Ovary (tissue), 9 donors: Measurements from ENCODE around the gene MBNL2. TPM values are rescaled to one million over a fixed set of nuclear protein-coding genes. Genes with fewer than 3 reads are reported as not detected.

Experiments
- DNase-seq, 5 donors: peaks; one replicate each; pipeline ENCODE4 v3.0.0-alpha.2; 2019 to 2020
- H3K27ac ChIP-seq, 2 donors: fragments of 200-600 bp; one replicate each; pipeline versions ENCODE4 v1.5.1 to v1.8.0; 2019 to 2022
- H3K27me3 ChIP-seq: fragments of 200-600 bp; one replicate; pipeline ENCODE4 v1.8.0; 2022
- H3K36me3 ChIP-seq: fragments of 200-600 bp; sonication (generic); one replicate; pipeline ENCODE4 v1.5.1; 2019
- H3K4me1 ChIP-seq: one replicate; pipeline ENCODE4 v1.8.1; 2013; ENCODE audit warnings: mild to moderate bottlenecking, moderate library complexity; ENCODE audit not compliant: insufficient read depth
- H3K4me3 ChIP-seq: fragments of 200-600 bp; sonication (generic); one replicate; pipeline ENCODE4 v1.5.1; 2017
- H3K9me3 ChIP-seq, 2 donors: fragments of 200-600 bp in 1 of 2; sonication (generic) in 1 of 2; one replicate each; pipeline versions ENCODE4 v1.5.1 to v1.8.1; 2013 to 2019; ENCODE audit warnings: mild to moderate bottlenecking in 1 of 2, moderate library complexity in 1 of 2
- EP300 ChIP-seq: sonication (generic); formaldehyde crosslinking; IDR thresholded peaks from one replicate; pipeline ENCODE4 v1.6.1; 2017; ENCODE audit warnings: antibody characterized with exemption
- POLR2A ChIP-seq: fragments of 450-650 bp; IDR thresholded peaks from one replicate; pipeline ENCODE4 v1.6.1; 2017; ENCODE audit warnings: antibody characterized with exemption, mild to moderate bottlenecking, moderate library complexity
- WGBS, 3 donors: extraction: QIAGEN DNeasy Blood & Tissue Kit in 1 of 3; methylation state at CpG; one replicate each; pipeline versions ENCODE4 v1.1.5 to v1.1.7; 2013 to 2017; 5-methylcytosine and 5-hydroxymethylcytosine counted together
- intact Hi-C, 4 donors: fragments of 100-400 bp; cut with DNase I; formaldehyde crosslinking; loops; one replicate each; pipeline versions ENCODE4 v1.11.0 to v1.15.1; 2022 to 2023
- polyA plus RNA-seq, 2 donors: library from polyadenylated mRNA; stranded (reverse); fragments of 200-250 nt in 1 of 2; fragments of 350-450 nt in 1 of 2; fragmentation: Illumina TruSeq in 1 of 2; extraction: RNeasy Lipid Tissue Mini Kit (QIAGEN cat#74804) in 1 of 2; gene quantifications; one replicate each; pipeline ENCODE4 v1.2.3, GENCODE V29; 2013 to 2014
- total RNA-seq, 7 donors: library from RNA; depleted of rRNA in 2 of 7; stranded (reverse); fragments of >200 nt in 2 of 7; fragmentation: NEBNext Ultra II Directional in 3 of 7; extraction: Animal tissue kit (Norgen Biotek cat#: 25700) in 3 of 7; gene quantifications; one replicate each; pipeline versions ENCODE4 v1.1.0 to v1.2.4, GENCODE V29; 2016 to 2023
- TF ChIP-seq, protein P1 (sequence below), 3 donors: fragments of 450-650 bp in 2 of 3; fragments of 200-600 bp in 1 of 3; IDR thresholded peaks; one replicate each; pipeline versions ENCODE4 v1.5.1 to v1.8.0; 2016 to 2022; ENCODE audit warnings: antibody characterized with exemption in 3 of 3, mild to moderate bottlenecking in 1 of 3
- donor health status: DM: no; HTN: no; CAD: no; lungs with moderate emphysema.
- donor health status: DM: no; HTN: no; CAD: no.
- donor health status: Bipolar disorder and iron deficiency.
- donor health status: DM: yes; HTN: yes; CAD: no.
- donor health status: DM: no; HTN: no; CAD: no.
- donor health status: DM: yes; HTN: yes; CAD: no.

MBNL2 gene
- total and polyA plus RNA-seq, 9 donors = 43.7 to 110 (median 92.1) TPM

DNA sequence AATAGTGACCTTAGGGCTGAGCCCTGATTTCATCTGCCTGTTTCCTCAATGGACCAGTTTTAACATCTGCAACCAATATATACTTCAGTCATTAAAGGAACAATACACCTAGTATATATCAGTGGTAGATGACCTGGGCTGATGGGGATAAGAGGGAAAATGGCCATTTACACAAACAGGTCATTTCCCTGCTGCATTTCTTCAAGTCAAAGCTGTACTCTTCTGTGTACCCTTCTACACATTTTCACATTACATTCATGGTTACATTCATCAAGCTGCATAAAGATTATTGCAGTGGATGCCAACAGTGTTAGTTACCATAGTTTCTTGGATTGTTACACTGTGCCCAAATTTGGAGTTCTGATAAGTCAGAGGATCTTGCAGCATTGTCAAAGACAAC, 130.7 kb downstream of the MBNL2 start:
- no peaks in the 10 kb centered on the region for H3K27me3 ChIP-seq
- no peak overlapping the region for H3K4me3 ChIP-seq
- H3K4me1 ChIP-seq = peaks cover 2% of the 10 kb centered on the region
- DNase-seq = no peak
- intact Hi-C loops = no loop called here
- no peaks in the 10 kb centered on the region for H3K36me3 ChIP-seq
- no peak overlapping the region for H3K27ac ChIP-seq
- no peaks in the 10 kb centered on the region for H3K9me3 ChIP-seq
- TF ChIP-seq POLR2A = no peak
- no peak for TF ChIP-seq EP300
- TF ChIP-seq, protein P1, sequence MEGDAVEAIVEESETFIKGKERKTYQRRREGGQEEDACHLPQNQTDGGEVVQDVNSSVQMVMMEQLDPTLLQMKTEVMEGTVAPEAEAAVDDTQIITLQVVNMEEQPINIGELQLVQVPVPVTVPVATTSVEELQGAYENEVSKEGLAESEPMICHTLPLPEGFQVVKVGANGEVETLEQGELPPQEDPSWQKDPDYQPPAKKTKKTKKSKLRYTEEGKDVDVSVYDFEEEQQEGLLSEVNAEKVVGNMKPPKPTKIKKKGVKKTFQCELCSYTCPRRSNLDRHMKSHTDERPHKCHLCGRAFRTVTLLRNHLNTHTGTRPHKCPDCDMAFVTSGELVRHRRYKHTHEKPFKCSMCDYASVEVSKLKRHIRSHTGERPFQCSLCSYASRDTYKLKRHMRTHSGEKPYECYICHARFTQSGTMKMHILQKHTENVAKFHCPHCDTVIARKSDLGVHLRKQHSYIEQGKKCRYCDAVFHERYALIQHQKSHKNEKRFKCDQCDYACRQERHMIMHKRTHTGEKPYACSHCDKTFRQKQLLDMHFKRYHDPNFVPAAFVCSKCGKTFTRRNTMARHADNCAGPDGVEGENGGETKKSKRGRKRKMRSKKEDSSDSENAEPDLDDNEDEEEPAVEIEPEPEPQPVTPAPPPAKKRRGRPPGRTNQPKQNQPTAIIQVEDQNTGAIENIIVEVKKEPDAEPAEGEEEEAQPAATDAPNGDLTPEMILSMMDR (IDR thresholded peaks at IDR 0.05) = no peak

DNA sequence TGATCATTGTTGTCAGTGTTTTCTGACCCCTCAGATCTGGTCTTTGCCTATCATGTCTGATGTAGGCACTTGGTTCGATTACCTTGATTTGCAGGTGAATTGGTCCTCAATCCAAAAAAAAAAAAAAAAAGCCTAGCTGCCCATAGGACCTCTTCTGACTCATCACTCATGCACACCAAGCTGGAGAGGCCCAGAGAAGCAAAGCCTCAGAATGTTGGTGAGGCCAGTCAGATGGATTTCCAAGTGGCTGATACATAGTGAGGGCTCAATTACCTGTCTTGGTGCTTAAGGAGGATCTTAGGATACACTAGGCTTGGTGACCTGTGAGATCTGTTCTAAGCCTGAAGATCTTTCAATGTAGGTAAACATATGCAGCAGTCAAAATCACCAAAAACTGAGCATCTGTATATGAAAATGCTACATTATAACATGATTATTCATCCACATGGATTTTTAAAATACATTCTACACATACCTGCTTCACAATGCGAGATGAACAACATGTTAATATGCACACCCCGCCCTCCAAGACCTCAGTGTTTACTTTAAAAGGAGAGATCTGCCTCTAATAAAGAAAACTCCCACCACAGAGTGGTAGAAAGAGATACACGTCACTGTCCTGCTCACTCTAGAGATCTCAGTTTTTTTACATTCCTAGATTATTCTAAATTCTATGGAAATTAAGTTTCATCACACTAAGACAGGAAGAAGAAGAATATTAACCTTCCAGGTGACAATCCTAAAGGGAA, 132.0 kb downstream of the MBNL2 start:
- intact Hi-C loops = no loop called here
- no peak for DNase-seq
- no peaks in the 10 kb centered on the region for H3K36me3 ChIP-seq
- H3K4me1 ChIP-seq = peaks cover 2% of the 10 kb centered on the region
- 93 to 97% (median 96%) methylated on average over 4 of the region's 4 CpGs for WGBS, 3 donors
- no peaks in the 10 kb centered on the region for H3K9me3 ChIP-seq
- H3K27ac ChIP-seq = no peak overlapping the region
- TF ChIP-seq, protein P1 (IDR thresholded peaks at IDR 0.05) = no peak
- TF ChIP-seq POLR2A (no peak), EP300 (no peak)
- no peak overlapping the region for H3K4me3 ChIP-seq
- no peaks in the 10 kb centered on the region for H3K27me3 ChIP-seq

DNA sequence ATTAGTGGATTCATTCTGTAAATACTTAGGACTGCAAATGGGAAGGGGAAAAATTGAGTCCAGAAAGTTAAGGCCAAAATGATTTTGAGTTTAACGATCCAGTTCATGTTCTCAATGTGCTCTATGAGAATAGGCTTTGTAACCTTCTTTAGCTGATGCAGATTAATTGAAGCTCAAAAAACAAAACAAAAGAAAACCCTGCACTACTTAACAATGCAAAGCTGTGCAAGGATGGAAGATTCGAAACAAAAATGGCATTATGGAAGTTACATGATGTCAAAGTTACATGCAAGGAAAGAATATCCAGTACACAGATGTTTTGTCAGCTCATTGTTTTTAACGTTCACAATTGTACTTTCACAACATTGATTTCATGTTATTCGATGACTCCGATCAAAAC, 132.7 kb downstream of the MBNL2 start:
- Histone ChIP-seq H3K4me3 (no peak overlapping the region), H3K4me1 (peaks cover 2% of the 10 kb centered on the region), H3K27ac (no peak overlapping the region), H3K9me3 (no peaks in the 10 kb centered on the region), H3K27me3 (no peaks in the 10 kb centered on the region), H3K36me3 (no peaks in the 10 kb centered on the region)
- WGBS, 3 donors = 82 to 92% (median 86%) methylated on average over 5 of the region's 5 CpGs
- DNase-seq = no peak
- TF ChIP-seq, protein P1 (IDR thresholded peaks at IDR 0.05) = no peak
- TF ChIP-seq POLR2A (no peak), EP300 (no peak)
- intact Hi-C loops = no loop called here

DNA sequence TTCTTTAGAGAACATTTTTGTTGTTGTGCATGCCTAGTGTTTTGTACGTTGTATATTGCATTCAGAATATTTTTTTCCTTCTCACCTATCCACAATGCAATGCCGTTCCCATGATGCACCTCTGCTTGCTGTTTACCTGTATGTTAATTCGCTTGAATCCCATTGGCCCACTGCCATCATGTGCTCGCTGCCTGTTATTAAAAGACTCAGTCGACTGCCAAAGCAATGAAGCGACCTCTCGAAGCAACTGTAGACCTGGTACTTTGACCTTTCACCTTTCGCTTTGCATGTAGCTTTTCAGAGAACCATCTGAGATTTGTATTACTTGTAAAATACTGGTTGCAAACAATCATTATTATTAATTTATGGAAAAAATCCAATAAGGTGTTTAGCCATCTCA, 134.5 kb downstream of the MBNL2 start:
- DNase-seq = no peak
- Histone ChIP-seq H3K9me3 (no peaks in the 10 kb centered on the region), H3K27ac (no peak overlapping the region), H3K4me3 (no peak overlapping the region), H3K4me1 (peaks cover 2% of the 10 kb centered on the region), H3K36me3 (no peaks in the 10 kb centered on the region), H3K27me3 (no peaks in the 10 kb centered on the region)
- 94 to 95% (median 94%) methylated on average over 8 of the region's 8 CpGs for WGBS, 3 donors
- TF ChIP-seq, protein P1 (IDR thresholded peaks at IDR 0.05) = no peak
- TF ChIP-seq POLR2A (no peak), EP300 (no peak)
- intact Hi-C loops = no loop called here
